MM.1S (cell line): ENCODE data around the gene NEDD4.

ENCODE experiments used
- EZH2 ChIP-seq: fragments of 300-600 bp; sonication (generic); optimal IDR thresholded peaks from 2 replicates; pipeline ENCODE3; 2017; ENCODE audit warnings: low read depth, mild to moderate bottlenecking, antibody characterized with exemption, low read length, mixed read lengths
- EZH2phosphoT487 ChIP-seq: fragments of 300-600 bp; sonication (generic); IDR thresholded peaks from 2 replicates; pipeline ENCODE4 v1.6.1; 2018; ENCODE audit warnings: antibody characterized with exemption, low read length
- TF ChIP-seq, protein P1 (sequence below): fragments of 300-600 bp; sonication (generic); IDR thresholded peaks from 2 replicates; pipeline ENCODE4 v1.5.1; 2016; ENCODE audit warnings: antibody characterized with exemption, low read length, mixed read lengths

DNA sequence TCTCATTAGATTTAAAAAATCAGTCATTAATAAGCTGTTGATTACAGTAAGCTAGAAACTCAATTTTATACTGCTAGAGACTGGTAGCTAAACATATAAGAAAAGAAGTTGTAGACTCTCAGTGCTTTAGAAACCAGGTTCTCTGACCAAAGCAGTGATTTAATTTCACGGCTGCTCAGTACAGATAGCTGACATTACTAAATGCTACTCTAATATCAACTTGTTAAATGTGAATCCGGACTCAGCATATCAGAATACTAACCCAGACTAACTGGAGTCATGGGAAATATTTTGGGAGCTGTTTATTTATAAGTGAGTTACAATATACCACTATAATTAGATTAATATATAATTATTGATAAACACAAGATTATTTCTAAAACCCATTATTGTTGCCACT, 80.4 kb downstream of the NEDD4 start:
- TF ChIP-seq, protein P1, sequence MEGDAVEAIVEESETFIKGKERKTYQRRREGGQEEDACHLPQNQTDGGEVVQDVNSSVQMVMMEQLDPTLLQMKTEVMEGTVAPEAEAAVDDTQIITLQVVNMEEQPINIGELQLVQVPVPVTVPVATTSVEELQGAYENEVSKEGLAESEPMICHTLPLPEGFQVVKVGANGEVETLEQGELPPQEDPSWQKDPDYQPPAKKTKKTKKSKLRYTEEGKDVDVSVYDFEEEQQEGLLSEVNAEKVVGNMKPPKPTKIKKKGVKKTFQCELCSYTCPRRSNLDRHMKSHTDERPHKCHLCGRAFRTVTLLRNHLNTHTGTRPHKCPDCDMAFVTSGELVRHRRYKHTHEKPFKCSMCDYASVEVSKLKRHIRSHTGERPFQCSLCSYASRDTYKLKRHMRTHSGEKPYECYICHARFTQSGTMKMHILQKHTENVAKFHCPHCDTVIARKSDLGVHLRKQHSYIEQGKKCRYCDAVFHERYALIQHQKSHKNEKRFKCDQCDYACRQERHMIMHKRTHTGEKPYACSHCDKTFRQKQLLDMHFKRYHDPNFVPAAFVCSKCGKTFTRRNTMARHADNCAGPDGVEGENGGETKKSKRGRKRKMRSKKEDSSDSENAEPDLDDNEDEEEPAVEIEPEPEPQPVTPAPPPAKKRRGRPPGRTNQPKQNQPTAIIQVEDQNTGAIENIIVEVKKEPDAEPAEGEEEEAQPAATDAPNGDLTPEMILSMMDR: no peak
- TF ChIP-seq EZH2 (no peak), EZH2phosphoT487 (no peak)
